ENCODE results near the gene PALS2. TPM values are rescaled to one million over a fixed set of nuclear protein-coding genes. Genes with fewer than 3 reads are reported as not detected.

Gene PALS2
- total RNA-seq, 1 donor = 53.5 TPM

- H3K27me3 ChIP-seq (ENCODE audit: insufficient read depth, low read length) = no peaks in the 10 kb centered on the region
- no peak overlapping the region for H3K4me3 ChIP-seq (ENCODE audit: low read length)
- no peaks in the 10 kb centered on the region for H3K9me3 ChIP-seq (ENCODE audit: low read depth, low read length)
- no peaks in the 10 kb centered on the region for H3K4me1 ChIP-seq (ENCODE audit: insufficient read depth, low read length)
These were observed 36.3 kb downstream of the PALS2 start for GRCh38 chr7:24609570-24609969.

GRCh38 chr7:24611130-24611529 is 37.9 kb downstream of the PALS2 start:
- H3K4me3 ChIP-seq (ENCODE audit: low read length) = no peak overlapping the region
- no peaks in the 10 kb centered on the region for H3K4me1 ChIP-seq (ENCODE audit: insufficient read depth, low read length)
- no peaks in the 10 kb centered on the region for H3K9me3 ChIP-seq (ENCODE audit: low read depth, low read length)
- H3K27me3 ChIP-seq (ENCODE audit: insufficient read depth, low read length) = no peaks in the 10 kb centered on the region

- Histone ChIP-seq H3K27me3 (ENCODE audit: insufficient read depth, low read length) (no peaks in the 10 kb centered on the region), H3K4me1 (ENCODE audit: insufficient read depth, low read length) (no peaks in the 10 kb centered on the region), H3K4me3 (ENCODE audit: low read length) (no peak overlapping the region), H3K9me3 (ENCODE audit: low read depth, low read length) (no peaks in the 10 kb centered on the region)
These were observed 44.8 kb downstream of the PALS2 start for GRCh38 chr7:24617957-24618616.

GRCh38 chr7:24619978-24620377 is 46.7 kb downstream of the PALS2 start:
- no peaks in the 10 kb centered on the region for H3K27me3 ChIP-seq (ENCODE audit: insufficient read depth, low read length)
- H3K4me3 ChIP-seq (ENCODE audit: low read length) = no peak overlapping the region
- H3K4me1 ChIP-seq (ENCODE audit: insufficient read depth, low read length) = no peaks in the 10 kb centered on the region
- H3K9me3 ChIP-seq (ENCODE audit: low read depth, low read length) = no peaks in the 10 kb centered on the region

GRCh38 chr7:24622646-24623182 is 49.5 kb downstream of the PALS2 start:
- no peak overlapping the region for H3K4me3 ChIP-seq (ENCODE audit: low read length)
- no peaks in the 10 kb centered on the region for H3K9me3 ChIP-seq (ENCODE audit: low read depth, low read length)
- no peaks in the 10 kb centered on the region for H3K27me3 ChIP-seq (ENCODE audit: insufficient read depth, low read length)
- H3K4me1 ChIP-seq (ENCODE audit: insufficient read depth, low read length) = no peaks in the 10 kb centered on the region

Other genes with a start within 250 kb of the PALS2 start
- gene GSDME, start 184.0 kb downstream of the PALS2 start, total RNA-seq = 0.84 TPM

Data from mononuclear cell (primary cell).